HepG2 (cell line): ENCODE measurements around the gene ACACB. TPM values are rescaled to one million over a fixed set of nuclear protein-coding genes. Genes with fewer than 3 reads are reported as not detected.

Source experiments
- BATF2 ChIP-seq: sonication (generic); formaldehyde crosslinking; IDR thresholded peaks from 2 replicates; pipeline ENCODE4 v1.8.0; 2022; ENCODE audit warnings: mild to moderate bottlenecking, missing genetic modification reagents, moderate library complexity
- E2F2 ChIP-seq: sonication (generic); formaldehyde crosslinking; IDR thresholded peaks from 2 replicates; pipeline ENCODE4 v1.4.0; 2020; ENCODE audit warnings: missing genetic modification reagents, borderline replicate concordance
- ESRRA ChIP-seq: sonication (generic); formaldehyde crosslinking; IDR thresholded peaks from 2 replicates; pipeline ENCODE4 v1.5.1; 2020; ENCODE audit warnings: mild to moderate bottlenecking, low read depth, missing genetic modification reagents
- HMGXB4 ChIP-seq, 2 experiments: sonication (generic) in 1 of 2; formaldehyde crosslinking in 1 of 2; IDR thresholded peaks; 2 replicates each; pipeline versions ENCODE4 v1.4.0 to v1.6.1; 2018 to 2020; ENCODE audit warnings: missing genetic modification reagents in 2 of 2, borderline replicate concordance in 1 of 2, low read depth in 1 of 2, mild to moderate bottlenecking in 1 of 2, missing biosample characterization in 1 of 2
- JDP2 ChIP-seq: sonication (generic); formaldehyde crosslinking; IDR thresholded peaks from 2 replicates; pipeline ENCODE4 v1.8.1; 2022; ENCODE audit warnings: missing genetic modification reagents, borderline replicate concordance
- KLF15 ChIP-seq: sonication (generic); formaldehyde crosslinking; IDR thresholded peaks from 2 replicates; pipeline ENCODE4 v1.8.1; 2023; ENCODE audit warnings: borderline replicate concordance, mild to moderate bottlenecking, inconsistent platforms, missing genetic modification reagents, mixed read lengths
- NFYB ChIP-seq: sonication (generic); formaldehyde crosslinking; IDR thresholded peaks from 2 replicates; pipeline ENCODE4 v1.4.0; 2020; ENCODE audit warnings: missing genetic modification reagents
- ZNF142 ChIP-seq: sonication (generic); formaldehyde crosslinking; IDR thresholded peaks from 2 replicates; pipeline ENCODE4 v1.4.0; 2020; ENCODE audit warnings: missing genetic modification reagents
- ZNF562 ChIP-seq: sonication (generic); formaldehyde crosslinking; IDR thresholded peaks from 2 replicates; pipeline ENCODE4 v1.8.0; 2022; ENCODE audit warnings: missing genetic modification reagents, borderline replicate concordance
- ZXDC ChIP-seq: sonication (generic); formaldehyde crosslinking; IDR thresholded peaks from 2 replicates; pipeline ENCODE4 v1.5.0; 2020; ENCODE audit warnings: mild to moderate bottlenecking, missing genetic modification reagents
- polyA plus RNA-seq, 8 experiments: library from polyadenylated mRNA; depleted of rRNA in 3 of 8; stranded (reverse) in 7 of 8; unstranded in 1 of 8; fragments of >200 nt; fragmentation: Illumina TruSeq in 4 of 8; extraction: Trizol in 4 of 8; gene quantifications; 2 replicates each; pipeline versions ENCODE4 v1.2.1 to v1.2.3, GENCODE V29; 2011 to 2016; ENCODE audit warnings: low read depth in 4 of 8, missing spikeins in 1 of 8, mixed read lengths in 1 of 8; ENCODE audit not compliant: insufficient read depth in 1 of 8
- total RNA-seq, 5 experiments: library from RNA; depleted of rRNA; stranded (reverse); fragments of >200 nt; fragmentation: Illumina TruSeq; extraction: Trizol; gene quantifications; 2 replicates each; pipeline ENCODE4 v1.2.3, GENCODE V29; 2016; ENCODE audit warnings: low read depth in 1 of 5

Gene ACACB
- total and polyA plus RNA-seq, 2 of the 13 experiments (the other 11 are each of a cell fraction or from before 2014, with no cell fraction given): 6.2 to 8.6 TPM

- TF ChIP-seq ZNF142 (no peak), ZXDC (CRISPR knock-in tag) (no peak), ZNF562 (no peak), JDP2 (CRISPR knock-in tag) (no peak), NFYB (no peak), BATF2 (CRISPR knock-in tag) (no peak), ESRRA (CRISPR knock-in tag) (peak; percentile 77), HMGXB4 (CRISPR knock-in tag; IDR thresholded peaks at IDR 0.05; ENCODE audit: borderline replicate concordance in 1 of 2, low read depth in 1 of 2) (0 out of 4 replicates have a peak, but pooled peaks of 1 of the 2 experiments have one; percentile 29), KLF15 (CRISPR knock-in tag) (no peak), E2F2 (CRISPR knock-in tag) (no peak)
Measured at GRCh38 chr12:109277899-109278762, 161.7 kb downstream of the ACACB start (continued).
